HG03025 (cell line): ENCODE measurements around the gene PLCB4.
"Not testable (repeated sequence)": the region's sequence is repeated elsewhere in the genome, so short reads cannot be mapped to it uniquely, and the experiment has no call there.

Source experiments
- ATAC-seq: cut with Tn5 transposase; IDR thresholded peaks from one replicate; pipeline ENCODE4 v1.9.1; 2021; ENCODE audit warnings: mild to moderate bottlenecking, moderate library complexity; ENCODE audit not compliant: unreplicated experiment, low FRiP score

The PLCB4 gene

GRCh38 chr20:9385345-9386310, 316.7 kb downstream of the PLCB4 start:
- not testable (repeated sequence) for ATAC-seq

GRCh38 chr20:9388160-9388812, 319.4 kb downstream of the PLCB4 start:
- ATAC-seq = no peak

- no peak for ATAC-seq
Observed at GRCh38 chr20:9388813-9389161, 319.9 kb downstream of the PLCB4 start.

GRCh38 chr20:9389346-9389745, 320.5 kb downstream of the PLCB4 start:
- no peak for ATAC-seq

- no peak for ATAC-seq
Observed at GRCh38 chr20:9390441-9390840, 321.6 kb downstream of the PLCB4 start.

GRCh38 chr20:9392892-9393857, 324.3 kb downstream of the PLCB4 start:
- ATAC-seq = no peak

GRCh38 chr20:9395971-9396370, 327.1 kb downstream of the PLCB4 start:
- ATAC-seq = no peak

GRCh38 chr20:9397928-9398327, 329.0 kb downstream of the PLCB4 start:
- peak; percentile 96 for ATAC-seq

GRCh38 chr20:9398882-9399281, 330.0 kb downstream of the PLCB4 start:
- ATAC-seq = no peak

GRCh38 chr20:9399322-9399721, 330.4 kb downstream of the PLCB4 start:
- no peak for ATAC-seq

- ATAC-seq = no peak
Observed at GRCh38 chr20:9400171-9401025, 331.5 kb downstream of the PLCB4 start.

GRCh38 chr20:9401371-9401770, 332.5 kb downstream of the PLCB4 start:
- ATAC-seq = no peak

- no peak for ATAC-seq
Observed at GRCh38 chr20:9402141-9402540, 333.3 kb downstream of the PLCB4 start.

- no peak for ATAC-seq
Observed at GRCh38 chr20:9402546-9402945, 333.7 kb downstream of the PLCB4 start.

GRCh38 chr20:9403448-9403847, 334.6 kb downstream of the PLCB4 start:
- no peak for ATAC-seq

- ATAC-seq = peak; percentile 72
Observed at GRCh38 chr20:9407805-9408421, 339.0 kb downstream of the PLCB4 start.

GRCh38 chr20:9408422-9409300, 339.8 kb downstream of the PLCB4 start:
- no peak for ATAC-seq

- no peak for ATAC-seq
Observed at GRCh38 chr20:9409352-9409751, 340.5 kb downstream of the PLCB4 start.
